HG02943 (cell line): ENCODE results near the gene STYX.
A peak's percentile ranks its signal among the peaks of the same experiment; 100 is the strongest.

Experiments
- ATAC-seq: cut with Tn5 transposase; IDR thresholded peaks from one replicate; pipeline ENCODE4 v1.9.1; 2021; ENCODE audit warnings: mild to moderate bottlenecking, low read depth, moderate library complexity; ENCODE audit not compliant: unreplicated experiment

The STYX gene, protein sequence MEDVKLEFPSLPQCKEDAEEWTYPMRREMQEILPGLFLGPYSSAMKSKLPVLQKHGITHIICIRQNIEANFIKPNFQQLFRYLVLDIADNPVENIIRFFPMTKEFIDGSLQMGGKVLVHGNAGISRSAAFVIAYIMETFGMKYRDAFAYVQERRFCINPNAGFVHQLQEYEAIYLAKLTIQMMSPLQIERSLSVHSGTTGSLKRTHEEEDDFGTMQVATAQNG

DNA sequence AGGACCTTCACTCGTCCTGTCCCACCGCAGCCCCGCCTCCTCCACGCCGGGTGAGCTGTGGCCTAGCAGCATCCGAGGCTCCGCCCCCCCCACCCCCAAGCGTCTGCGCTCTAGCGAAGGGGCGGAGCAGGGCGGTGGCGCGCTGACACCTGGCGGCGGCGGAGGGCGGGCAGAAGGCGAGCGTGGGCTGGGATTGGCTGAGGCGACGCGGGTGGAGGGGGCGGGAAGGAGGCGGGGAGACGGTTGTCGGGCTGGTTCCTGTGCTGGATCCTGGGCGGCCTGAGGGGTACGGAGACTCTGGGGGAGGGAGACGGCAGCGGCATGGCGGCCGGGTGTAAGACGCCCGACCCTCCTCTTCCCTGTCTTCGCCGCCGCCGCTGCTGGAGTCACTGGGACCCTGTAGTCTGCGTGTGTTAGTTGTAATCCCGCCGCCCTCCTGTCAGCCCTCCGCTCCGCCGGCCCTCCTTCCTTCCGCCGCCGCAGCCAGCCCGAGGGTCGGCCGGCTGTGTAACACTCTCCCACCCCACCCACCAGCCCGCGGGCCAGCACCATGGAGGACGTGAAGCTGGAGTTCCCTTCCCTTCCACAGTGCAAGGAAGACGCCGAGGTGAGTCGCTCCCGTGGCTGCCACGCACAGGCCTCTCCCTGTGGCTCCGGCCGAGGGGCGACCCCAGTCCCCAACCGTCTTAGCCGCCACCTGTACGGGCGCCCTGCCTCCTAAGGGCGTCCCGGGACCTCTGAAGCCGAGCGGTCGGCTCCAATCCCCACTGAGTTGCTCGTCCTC is at the start of gene STYX:
Gene STYX, plus strand, starts transcription at position 242 of the 784 bp plus-strand sequence. Its CDS starts 309 bp downstream, at position 551.
- peak; percentile 93 for ATAC-seq

DNA sequence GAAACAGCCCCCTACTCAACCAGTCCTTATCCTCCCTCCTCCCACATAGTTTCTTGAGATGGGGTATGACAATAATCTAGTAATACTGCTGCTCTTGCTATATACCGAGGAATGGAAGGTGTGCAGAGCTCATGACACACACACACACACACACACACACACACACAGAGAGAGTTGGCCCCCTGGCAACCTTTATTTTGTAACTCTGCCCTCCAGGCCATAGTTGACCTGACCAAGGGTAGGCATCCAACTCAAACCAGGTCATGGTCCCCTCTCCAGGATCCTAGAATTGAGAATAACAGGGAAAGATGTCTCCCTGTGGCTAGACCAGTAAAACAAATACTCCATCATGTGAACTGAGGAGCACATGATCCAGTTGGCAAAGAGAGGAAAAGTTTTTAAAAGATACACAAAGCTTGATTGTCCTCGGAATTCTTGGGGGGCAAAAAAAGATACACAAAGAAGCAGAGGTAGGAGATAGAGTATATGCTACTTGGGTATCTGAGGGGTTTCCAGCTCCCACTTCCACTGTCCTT is 45.9 kb upstream of the STYX start:
- no peak for ATAC-seq

DNA sequence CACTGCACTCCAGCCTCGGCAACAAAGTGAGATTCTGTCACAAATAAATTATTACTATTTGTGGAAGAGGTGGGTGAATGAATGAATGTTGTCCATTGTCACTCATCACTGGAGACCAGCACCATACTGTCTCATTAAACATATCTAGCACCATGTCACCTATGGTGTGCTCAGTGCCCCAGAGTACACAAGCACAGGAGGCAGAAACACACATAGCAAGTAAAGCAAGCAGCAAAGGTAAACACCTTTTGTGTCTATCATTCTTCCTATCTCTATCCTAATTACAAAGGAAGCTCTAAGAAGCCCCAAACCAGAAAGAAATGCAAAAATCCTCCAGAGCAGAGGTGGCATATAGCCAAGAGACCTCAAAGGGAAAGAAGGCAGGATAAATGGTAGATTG is 43.8 kb upstream of the STYX start:
- no peak for ATAC-seq

DNA sequence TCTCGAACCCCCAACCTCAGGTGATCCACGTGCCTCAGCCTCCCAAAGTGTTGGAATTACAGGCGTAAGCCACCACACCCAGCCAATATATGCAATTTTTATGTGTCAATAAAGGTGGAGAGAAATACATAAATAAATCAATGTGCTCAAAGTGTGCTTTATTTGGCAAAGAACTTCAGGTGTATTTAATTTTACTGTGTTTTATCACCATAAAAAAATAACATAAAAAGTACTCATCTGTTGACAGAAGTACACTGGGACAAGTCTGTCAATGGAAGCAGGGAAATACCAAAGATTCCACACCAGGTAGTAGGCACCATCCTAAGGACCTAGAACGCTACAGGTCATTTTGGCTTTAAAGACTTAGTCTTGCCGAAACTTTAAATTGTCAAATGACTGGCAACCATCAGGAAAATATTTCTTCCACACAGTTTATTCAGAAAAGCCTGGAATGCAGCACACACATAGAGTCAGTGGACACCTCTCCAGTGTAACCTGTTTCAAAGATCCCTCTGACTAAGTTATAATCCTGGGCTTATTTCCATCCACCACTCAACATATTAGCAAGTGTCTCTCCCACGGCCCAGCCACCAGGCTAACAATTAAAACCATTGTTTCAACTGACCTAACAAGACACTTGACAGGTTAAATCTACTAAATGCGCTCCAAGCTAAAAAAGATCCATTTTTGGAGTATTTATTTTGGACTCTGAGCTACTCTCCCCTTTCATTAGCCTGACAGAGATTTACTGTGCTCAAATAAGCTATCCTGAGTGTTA is 38.8 kb upstream of the STYX start:
- ATAC-seq, result no peak

DNA sequence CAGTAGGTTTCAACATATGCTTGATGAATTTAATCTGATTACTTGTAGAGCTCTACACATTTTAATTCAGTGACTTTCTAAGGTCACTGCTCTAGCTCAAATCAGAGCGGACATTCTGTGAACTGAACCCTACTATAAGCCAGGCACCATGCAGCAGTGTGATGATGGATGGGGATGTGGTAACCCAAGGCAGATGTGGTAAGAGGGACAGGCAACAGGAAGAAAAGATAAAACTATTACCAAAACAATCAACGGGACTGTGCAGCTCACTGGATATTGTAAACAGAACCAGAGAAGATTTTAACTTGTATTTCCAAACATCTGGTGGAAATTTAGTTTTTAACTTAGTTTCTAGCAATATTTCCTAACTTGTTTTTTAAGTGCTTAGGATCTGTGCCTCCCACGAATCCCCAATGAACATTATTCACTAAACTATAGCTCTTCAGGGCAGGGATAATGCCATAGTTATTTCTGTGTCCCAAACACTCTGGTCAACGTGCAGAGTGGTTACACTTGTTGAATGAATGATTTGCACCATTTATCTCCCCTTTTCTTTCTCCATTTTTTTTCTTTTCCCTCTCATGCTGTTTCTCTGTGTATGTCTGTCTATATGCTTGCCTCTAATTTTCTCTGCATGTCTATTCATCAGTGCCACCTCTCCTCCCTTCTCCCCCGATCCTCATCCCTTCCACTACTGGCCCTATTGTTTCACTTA is 37.6 kb upstream of the STYX start:
- no peak for ATAC-seq

DNA sequence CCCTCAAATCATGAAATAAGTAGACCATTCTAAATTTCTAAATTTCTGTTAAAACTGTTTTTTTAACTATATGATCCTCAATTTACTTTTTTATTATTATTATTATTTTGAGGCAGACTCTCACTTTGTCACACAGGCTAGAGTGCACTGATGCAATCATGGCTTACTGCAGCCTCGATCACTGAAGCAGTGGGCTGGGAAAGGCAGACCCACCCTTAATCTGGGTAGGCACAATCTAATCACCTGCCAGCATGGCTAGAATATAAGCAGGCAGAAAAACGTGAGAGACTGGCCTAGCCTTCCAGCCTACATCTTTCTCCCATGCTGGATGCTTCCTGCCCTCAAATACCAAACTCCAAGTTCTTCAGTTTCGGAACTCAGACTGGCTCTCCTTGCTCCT is 36.9 kb upstream of the STYX start:
- no peak for ATAC-seq

DNA sequence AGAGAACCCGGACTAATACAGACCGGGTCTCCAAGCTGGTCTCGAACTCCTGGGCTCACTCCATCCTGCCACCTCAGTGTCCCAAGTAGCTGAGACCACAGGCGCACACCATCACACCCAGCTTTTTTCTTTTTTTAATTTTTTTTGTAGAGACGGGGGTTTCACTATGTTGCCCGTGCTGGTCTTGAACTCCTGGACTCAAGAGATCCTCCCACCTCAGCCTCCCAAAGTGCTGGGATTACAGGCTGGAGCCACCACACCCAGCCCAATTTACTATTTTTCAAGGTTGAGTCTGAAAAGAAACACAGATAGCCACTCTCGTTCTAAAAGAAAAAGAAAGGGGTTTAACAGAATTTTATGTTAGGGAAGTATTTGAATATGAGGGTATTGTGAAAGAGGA is 36.4 kb upstream of the STYX start:
- ATAC-seq, result no peak

DNA sequence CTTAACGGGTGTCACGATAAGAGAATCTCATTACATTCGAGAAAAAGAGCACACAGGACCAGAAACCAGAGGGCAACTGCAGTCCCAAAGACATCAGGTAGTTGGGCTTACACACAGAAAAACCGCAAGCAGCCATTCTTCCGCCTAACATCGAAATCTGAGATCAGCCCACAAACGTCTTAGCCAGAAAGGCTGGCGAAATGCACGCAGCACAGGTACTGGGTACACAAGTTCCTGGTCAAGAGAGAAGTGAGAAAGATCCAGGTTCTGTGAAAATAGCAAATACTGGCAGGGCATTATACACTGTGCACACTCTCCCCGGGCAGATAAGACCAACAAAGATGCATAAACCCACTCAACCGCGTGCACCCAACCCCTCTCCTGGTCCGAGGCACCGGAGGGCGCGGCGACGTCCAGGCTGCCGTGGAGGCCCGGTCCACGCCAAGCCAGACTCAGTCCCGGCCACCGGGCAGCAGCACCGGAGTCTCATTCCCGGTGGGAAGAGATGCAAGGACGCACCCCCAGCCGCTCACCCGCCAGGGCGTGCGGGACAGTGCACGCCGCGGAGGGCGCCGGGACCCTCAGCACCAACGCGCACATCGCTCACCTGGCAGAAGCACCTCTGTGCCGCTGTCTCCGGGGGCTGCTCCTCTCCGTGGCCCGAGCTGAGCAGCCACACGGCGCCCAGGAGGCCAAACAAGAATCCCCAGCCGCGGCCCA is 35.0 kb upstream of the STYX start:
- ATAC-seq, result peak; percentile 52

DNA sequence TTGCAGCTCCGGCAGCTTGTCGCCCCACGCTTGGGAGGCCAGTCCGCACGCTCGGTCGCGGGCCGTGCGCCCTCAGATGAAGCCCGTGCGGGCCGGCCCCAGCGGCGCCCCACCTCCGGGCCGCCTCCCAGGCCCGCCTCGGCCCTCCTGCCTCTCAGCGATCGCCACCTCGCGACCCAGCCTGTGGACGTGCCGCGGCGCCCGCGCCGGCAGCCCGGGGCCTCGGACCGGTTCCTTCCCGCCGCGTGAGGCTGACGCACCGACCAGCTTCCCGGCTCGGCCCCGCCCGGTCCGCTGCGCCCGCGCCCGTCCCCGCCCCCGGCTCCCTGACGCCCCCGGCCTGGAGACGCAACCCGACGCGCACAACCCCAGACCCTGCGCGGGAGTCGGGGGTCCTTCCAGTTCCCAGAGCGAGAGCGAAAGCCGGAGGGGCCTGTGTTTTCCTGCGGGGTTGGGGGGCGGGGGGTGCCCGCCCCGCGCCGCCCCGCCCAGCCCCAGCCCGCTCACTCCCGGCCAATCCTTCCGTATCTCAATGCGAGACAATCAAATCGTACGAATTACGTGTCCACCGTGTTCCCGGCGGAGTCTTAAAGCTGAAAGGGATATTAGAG is 34.4 kb upstream of the STYX start, which contains the start of gene ERO1A:
Gene ERO1A, minus strand, starts transcription at position 78 of the 611 bp plus-strand sequence. Its CDS starts 77 bp downstream, at position 1.
- ATAC-seq, result peak; percentile 55

DNA sequence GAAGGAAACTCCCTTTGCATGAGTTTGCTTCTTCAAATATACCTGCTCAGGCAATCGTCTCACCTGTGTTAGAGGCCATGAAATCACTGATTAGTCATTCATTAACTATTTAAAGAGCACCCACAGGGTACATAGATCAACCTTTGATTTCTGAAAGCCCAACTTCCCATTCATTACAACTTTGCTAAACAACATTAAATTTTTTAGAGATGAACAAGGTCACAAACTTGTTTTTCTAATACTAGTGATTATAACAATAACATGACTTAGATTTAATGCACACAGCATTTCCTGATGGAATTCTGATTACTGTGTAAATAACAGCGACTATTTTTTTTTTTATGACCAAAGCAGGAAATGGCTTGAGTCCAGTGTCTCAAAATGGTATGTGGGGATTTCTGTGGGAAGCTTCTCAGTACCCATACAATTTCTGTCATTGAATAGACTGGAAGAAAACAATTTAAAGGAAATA is 29.2 kb upstream of the STYX start:
- ATAC-seq, result no peak

DNA sequence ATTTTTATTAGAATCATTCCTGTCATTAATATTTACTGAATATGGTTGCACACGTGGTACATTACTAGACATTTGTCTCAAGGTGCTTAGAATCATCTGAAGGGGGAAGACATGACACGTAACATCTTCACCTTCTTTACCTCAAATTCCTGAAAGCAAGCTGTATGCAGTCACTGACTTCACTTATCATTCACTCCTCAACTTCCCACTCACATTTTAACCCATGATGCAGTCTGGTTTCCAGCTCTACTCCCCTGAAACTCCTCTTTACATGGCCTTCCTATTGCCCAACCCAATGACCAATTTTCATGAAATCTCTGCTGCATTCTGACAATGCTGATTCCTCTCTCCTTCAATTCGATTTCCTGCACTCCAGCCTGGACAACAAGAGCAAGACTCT is 28.7 kb upstream of the STYX start:
- ATAC-seq, result no peak

DNA sequence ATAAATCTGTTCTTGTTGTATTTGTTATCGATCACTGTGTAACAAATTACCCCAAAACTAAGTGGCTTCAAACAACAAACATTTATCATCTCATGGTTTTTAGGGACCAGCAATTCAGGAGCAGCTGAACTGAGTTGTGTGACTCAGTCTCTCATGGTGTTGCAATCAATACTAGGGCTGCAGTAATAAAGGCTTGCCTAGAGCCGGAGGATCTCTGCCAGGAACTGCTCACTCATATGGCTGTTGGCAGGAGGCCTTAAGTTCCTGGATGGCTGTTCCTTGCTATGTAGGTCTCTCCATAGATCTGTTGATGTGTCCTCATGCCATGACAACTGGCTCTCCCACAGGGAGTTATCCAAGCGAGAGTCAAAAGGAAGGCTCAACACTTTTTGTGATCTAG is 26.7 kb upstream of the STYX start:
- no peak for ATAC-seq

DNA sequence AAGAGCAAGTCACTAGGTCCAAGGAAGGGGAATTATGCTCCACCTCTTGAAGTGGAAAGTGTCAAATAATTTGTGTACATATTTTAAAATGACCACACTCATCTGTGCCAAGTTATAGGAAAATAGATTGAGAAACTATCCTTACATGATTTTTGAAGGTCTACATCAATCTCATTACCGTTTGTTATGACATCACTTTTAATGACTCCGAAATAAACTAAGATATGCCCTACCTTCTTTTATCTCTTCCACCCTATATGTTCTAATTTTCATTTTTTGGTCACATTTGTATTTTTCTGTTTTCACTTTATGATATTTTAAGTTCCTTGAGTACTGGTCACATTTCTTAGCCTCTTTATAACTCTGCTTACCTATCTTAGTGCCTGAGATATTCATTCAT is 26.3 kb upstream of the STYX start:
- no peak for ATAC-seq

DNA sequence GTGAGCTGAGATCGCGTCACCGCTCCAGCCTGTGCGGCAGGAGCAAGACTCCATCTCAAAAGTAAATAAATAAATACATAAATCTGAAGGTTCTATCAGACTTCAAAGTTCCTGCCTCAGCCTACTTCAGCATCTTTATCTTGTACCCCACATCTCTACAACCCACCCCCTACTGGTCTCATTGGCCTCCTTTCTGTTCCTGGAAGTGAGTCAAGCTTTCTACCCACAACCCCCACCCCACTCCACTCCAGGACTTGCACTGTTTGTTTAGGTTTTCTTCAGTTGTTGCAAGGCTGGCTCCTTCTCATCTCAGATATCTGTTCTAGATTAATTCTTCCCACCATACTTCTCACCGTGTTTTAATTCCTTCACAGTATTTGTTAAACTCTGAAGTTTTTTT is 23.7 kb upstream of the STYX start:
- ATAC-seq, result no peak

DNA sequence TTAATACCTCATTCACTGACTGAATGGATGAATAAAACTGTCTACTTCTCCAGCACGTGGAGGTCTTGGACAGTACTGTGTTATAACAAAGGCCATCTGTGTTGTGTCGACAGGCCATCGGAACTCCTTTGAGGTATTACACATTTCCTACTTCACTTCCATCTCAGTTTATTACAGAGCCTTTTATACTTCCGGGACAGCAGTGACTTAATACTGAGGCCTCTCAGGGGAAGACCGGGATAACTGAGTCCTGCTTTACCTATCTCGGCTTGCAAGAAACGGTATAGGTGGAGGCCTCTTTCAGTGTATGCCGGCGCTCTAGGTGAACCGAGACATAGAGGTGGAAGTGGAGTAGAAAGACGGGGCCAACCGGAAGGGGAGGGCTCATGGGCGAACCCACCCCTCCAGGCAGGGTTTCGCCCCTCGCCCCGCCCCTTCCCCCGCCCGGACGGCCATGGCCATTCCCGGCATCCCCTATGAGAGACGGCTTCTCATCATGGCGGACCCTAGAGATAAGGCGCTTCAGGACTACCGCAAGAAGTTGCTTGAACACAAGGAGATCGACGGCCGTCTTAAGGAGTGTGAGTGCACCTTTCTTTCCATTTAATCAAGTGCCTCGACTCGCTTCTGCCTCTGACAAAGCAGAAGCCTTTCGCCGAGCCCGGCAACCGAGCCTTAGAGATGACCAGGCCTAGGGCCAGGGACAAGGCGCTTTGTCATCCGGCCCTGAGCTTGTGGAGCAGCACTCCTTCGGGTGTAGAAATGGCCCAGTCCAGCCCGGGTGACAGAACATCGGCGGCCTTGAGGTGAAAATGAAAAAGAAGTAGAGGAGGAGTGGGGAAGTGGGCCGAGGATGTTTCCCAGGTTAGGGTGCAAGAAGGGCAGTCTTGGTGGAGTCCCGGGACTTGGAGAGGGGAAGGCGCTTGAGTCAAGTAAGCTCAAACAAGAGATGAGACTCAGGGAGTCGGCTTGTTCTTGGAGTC is 23.0 kb upstream of the STYX start, which contains the start of gene PSMC6:
Gene PSMC6, plus strand, starts transcription at position 477 of the 983 bp plus-strand sequence. Its CDS starts 20 bp downstream, at position 497.
- peak; percentile 96 for ATAC-seq

DNA sequence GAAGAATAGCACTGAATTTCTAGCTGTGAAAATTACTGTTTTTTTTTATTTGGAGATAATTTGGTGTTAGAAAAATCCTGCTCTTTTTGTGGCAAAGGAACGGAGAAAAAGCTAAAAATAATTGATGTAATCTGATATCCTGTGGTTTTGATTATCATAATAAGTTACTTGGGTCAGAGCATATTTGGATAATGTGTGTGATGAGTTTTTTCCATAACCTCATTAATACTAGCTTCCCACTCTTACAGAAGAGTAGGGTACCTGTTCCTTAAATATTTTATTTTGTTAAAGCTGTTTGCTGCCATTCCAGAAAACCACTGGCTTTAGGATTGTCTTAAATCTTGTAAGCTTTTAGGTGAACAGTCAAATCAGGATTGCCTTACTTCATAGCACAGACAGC is 18.3 kb upstream of the STYX start:
- ATAC-seq, result no peak

DNA sequence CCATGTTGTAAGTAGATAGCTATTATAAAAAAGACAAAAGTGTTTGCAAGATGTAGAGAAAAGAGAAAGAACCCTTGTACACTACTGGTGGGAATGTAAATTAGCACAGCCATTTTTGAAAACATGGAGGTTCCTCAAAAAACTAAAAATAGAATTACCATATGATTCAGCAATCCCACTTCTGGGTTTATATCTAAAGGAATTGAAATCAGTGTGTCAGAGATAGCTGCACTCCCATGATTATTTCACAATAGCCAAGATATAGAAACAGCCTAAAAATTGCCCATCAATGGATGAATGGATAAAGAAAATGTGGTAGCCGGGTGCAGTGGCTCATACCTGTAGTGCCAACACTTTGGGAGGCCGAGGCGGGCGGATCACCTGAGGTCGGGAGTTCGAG is 13.8 kb upstream of the STYX start:
- ATAC-seq, result no peak
